Measurements from ENCODE around the gene PRKAA1.

PRKAA1 gene

DNA sequence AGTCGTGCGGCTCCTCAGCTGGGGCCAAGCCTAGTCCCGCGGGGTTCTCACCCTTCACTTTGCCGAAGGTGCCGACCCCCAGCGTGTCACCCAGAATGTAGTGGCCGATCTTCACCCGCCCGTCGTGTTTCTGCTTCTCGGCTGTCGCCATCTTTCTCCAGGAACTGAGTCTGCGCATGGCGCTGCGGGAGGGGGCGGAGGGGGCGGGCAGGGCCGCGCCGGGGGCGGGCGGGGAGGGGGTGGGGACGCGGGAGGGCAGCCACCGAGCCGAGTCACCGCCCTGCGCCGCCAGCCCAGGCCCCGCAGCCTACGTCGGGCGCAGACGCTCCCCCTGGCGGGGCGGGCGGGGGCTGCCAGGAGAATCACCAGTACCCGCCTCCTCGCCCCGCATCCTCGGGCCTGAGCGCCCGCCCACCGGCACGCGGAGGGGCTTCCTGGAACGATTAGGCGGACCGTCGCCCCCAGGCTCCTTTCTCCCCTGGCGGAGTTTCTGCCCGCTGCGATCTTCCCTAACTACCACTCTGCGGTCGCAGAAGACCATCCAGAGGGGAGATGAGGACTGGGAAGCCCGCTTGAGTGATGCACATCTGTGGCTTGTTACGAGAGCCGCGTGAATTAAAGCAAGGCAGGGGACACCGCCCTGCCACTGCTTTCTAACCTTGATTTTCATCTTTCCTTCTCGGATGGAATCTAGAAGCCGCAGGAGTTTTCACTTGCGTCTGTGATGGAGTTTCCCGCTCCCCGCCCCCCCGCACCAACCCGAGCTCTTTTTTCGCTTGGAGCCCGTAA, at the start of gene PRKAA1:
Gene PRKAA1, minus strand, starts transcription at position 363 of the 789 bp plus-strand sequence. Its CDS starts 185 bp downstream, at position 178.
- peak; percentile 66 to 68 for DNase-seq (ENCODE audit: low read depth in 2 of 2)

DNA sequence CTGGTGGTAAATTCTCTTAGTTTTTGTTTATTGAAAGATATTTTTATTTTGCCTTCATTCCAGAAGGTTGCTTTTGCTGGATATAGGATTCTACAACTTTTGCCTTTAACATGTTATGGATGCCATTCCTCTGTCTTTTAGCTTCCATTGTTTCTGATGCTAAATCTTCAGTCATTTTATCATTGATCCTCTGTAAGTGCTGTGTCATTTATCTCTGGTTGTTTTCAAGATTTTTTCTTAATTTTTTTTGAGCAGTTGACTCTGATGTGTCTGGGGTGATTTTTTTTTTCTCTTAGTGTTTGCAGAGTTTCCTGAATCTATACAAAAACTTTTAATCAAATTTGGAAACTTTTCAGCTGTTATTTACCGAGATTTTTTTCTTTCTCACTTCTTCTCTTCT, 49.4 kb upstream of the PRKAA1 start:
- no peak for DNase-seq (ENCODE audit: low read depth in 2 of 2)

DNA sequence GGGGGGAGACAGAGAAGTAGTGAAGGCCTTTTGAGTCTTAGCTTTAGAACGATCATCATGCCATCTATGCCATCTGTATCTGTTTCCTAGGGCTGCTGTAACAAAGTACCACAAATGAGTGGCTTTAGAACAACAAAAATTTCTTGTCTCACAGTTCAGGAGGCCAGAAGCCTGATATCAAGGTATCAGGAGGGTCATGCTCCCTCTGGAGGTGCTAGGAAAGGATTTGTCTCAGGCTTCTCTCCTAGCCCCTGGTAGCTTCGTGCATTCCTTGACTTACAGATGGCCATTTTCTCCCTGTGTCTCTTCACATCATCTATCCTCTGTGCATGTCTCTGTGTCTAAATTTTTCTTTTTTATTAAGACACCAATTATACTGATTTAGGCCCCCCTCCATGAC, 48.2 kb upstream of the PRKAA1 start:
- DNase-seq (ENCODE audit: low read depth in 2 of 2): no peak

DNA sequence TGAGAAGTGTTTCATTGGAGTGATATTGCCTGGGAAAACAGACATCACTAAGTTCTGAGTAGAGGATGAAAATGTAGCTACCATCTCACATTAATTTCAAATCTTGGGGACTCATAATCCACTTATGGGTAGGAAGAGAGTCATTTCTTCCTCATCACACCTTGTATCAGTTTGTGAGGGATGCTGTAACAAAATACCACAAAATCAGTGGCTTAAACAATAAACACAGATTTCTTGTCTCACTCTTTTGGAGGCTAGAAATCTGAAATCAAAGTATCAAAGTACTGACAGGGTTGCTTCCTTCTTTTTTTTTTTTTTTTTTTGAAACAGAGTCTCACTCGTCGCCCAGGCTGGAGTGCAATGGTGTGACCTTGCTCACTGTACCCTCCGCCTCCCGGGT, 46.4 kb upstream of the PRKAA1 start:
- no peak for DNase-seq (ENCODE audit: low read depth in 2 of 2)

DNA sequence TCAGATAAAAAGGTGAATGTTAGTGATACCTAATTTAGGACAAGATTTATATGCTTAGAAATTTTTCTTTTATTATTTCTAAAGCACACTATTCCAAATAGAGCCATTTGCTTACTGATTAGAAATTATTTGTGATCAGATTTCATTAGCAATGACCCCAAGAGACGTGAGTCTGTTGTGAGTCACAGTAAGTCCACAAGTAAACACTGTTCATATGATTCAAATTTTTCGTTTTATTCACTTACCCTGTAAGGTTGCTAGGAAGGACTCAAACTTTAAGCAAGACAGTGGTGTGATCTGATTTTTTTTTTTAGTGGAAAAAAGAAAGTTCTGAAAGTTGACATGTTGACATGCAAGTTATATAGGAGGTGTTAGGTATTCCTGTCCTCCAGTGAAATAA, 44.2 kb upstream of the PRKAA1 start:
- no peak for DNase-seq (ENCODE audit: low read depth in 2 of 2)

DNA sequence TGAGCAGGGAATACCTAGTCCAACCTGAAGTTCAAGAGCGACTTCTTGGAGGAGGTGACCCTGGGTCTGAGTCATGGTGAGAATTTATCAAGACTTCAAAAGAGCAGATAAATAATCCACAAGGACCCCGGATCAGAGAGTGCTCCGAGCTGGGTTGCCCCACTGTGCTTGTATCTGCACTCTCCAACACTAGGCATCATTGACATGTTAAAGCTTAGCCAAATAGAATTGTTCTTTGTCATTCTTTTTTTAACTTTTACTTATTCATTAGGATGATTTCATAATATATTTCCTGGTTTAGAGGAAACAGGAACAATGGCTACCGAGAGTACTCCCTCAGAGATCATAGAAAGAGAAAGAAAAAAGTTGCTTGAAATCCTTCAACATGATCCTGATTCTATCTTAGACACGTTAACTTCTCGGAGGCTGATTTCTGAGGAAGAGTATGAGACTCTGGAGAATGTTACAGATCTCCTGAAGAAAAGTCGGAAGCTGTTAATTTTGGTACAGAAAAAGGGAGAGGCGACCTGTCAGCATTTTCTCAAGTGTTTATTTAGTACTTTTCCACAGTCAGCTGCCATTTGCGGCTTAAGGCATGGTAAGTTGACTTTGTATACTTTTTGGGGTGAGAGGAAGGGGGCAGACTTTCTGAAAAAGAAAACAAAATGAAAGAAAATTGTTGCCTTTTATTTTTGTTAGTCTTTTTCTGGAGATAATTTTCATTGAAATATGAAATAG, 43.1 kb upstream of the PRKAA1 start, which contains the start of gene CARD6:
Gene CARD6, plus strand, starts transcription at position 300 of the 738 bp plus-strand sequence. Its CDS starts 16 bp downstream, at position 316.
- no peak for DNase-seq (ENCODE audit: low read depth in 2 of 2)

DNA sequence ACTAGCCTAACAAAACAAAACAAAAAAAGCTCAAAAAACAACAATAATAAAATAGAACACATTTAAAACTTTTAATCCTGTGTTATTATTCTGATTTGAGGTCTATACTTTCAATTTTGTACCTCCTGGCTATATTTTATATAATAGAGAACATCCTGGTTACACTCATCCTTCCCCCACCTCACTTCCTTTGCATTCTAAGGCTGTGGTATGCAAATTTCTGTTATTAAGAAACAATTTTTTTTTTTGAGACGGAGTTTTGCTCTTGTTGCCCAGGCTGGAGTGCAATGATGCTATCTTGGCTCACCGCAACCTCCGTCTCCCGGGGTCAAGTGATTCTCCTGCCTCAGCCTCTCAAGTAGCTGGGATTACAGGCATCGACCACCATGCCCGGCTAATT, 39.9 kb upstream of the PRKAA1 start:
- no peak for DNase-seq (ENCODE audit: low read depth in 2 of 2)

DNA sequence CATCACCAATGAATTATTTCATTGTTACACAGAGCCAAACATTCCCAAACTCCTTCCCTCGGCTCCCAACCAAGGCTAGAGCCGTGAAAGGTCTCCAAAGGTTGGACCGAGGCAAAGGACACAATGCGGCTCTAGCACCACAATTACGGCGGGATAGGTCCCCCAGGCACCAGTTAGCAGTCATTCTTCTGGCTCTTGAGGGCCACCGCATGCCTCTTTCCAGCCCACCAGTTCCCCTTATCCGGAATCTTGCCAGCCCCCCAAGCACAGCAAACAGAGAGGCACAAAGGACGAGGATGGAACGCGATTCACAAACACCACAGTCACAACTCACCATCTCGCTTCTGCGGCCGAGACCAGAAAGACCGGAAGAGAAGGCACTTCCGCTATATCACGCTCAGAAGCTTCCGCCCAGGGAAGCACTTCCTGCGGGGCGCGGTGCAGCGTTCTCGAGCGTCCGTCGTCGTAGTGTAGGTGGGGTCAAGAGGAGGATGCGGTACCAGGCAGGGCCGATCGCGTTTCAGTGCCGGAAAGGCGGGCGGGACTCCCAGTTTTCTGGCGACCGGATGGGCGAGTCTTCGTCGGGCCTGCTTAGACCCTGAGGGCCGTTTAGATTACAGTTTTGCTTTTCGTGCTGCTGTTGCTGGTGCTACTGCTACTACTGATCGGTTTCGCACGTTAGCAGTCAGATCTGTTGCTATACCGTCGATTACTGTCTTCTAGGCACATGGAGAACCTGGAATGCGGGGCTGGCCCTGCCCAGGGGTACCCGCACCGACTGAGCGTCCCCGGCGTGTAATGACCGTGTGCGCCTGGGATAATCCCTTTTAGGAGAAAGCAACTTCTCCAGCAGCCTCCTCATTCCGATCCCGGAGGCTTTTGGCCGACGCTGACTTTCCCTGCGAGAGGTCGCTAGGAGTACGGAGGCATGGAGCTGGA, 36.9 kb upstream of the PRKAA1 start, which contains the start of gene RPL37:
Gene RPL37, minus strand, starts transcription at position 374 of the 939 bp plus-strand sequence. Its CDS starts 37 bp downstream, at position 337.
- DNase-seq (ENCODE audit: low read depth in 2 of 2): peak; percentile 93

DNA sequence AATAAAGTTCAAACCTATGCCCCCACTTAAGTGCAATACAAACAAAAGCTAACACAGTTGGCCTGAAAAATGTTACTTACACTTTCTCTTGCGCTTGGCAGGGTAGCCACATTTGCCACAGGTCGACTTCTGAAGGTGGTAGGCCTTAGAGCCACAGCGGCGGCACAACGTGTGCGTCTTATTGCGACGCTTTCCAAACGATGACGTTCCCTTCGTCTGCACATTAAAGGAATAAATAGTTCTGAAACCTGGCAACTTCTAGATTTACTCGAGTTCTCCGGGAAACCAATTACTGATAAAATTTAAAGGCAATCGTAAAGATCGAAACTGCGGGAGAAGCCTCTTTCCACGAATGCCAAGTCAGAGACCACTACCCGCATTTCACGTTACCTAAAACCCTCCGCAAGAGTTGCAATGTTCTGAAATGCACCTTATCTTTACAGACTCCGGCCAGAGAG, 36.2 kb upstream of the PRKAA1 start:
- no peak for DNase-seq (ENCODE audit: low read depth in 2 of 2)

DNA sequence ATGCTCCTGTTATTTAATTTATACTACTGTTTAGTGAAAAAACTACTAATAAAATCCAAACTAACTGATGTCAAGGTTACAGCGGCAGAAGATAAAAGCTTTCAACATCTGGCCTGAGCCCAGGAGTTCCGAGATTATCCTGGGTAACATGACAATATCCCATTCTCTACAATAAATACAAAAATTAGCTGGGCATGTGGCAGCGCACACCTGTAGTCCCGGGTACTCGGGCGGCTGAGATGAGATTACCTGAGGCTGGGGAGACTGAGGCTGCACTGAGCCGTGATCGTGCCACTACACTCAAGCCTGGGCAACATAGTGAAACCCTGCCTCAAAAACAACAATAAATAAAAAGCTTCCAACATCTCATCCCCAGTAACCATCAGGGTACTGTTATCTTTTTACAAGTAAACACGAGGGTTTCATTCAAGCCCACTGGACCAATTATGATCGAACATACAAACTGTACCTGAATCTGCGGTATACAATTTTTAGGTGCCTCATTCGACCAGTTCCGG, 35.6 kb upstream of the PRKAA1 start:
- DNase-seq (ENCODE audit: low read depth in 2 of 2): no peak

DNA sequence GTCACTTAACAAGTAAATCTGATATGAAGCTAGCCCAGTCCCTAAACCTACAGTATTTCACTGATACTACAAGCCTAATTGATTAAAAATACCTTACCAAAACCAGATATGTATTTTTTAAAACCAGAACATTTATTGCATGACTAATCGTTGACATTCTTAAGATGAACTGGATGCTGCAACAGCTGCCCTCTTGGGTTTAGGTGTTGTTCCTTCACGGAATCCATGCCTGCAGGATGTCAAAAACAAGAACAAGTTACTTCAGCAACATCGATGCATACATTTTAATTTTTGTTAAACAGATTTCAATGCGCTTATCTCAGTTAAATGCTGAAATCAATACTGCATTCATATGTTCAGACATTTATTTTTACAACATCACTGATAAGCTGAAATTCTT, 34.2 kb upstream of the PRKAA1 start:
- DNase-seq (ENCODE audit: low read depth in 2 of 2): no peak

DNA sequence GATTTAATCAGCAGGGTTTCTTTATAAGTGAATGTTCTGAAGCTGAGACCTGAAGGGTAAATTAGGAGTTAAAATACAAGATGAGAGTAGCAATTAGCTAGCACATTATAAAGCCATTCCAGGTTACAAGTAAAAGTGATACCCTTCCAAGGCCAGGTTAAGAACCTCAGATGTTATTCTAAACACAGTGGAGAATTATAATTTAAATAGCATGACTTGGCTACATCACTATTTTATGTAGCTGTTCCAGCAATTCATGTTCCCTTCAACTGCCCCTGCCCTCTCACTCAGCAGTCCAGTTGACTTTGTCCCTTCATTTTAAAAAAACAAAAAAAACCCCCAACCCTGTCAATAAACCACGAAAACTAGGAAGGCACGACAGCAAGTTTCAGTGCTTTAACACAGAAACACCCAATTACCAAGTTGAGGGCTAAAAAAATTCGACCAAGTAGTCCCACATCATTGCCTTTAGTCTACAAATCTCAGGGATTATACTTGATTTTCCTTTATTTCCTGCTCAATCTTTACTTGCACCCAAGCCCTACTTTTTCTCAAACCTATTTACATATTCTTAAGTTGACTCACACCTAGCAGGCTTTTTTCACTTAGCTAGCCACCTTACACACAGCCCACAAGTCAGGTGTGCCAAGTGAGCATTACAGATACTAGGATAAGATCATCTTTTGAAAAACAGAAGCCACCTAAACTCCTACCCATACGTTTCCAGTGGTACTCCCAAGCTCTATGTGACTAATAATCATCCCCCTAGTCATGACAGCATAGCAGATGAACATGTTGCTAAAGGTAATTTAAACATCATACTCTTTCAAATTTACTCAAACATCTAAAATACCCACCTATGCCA, 33.4 kb upstream of the PRKAA1 start:
- DNase-seq (ENCODE audit: low read depth in 2 of 2): no peak

DNA sequence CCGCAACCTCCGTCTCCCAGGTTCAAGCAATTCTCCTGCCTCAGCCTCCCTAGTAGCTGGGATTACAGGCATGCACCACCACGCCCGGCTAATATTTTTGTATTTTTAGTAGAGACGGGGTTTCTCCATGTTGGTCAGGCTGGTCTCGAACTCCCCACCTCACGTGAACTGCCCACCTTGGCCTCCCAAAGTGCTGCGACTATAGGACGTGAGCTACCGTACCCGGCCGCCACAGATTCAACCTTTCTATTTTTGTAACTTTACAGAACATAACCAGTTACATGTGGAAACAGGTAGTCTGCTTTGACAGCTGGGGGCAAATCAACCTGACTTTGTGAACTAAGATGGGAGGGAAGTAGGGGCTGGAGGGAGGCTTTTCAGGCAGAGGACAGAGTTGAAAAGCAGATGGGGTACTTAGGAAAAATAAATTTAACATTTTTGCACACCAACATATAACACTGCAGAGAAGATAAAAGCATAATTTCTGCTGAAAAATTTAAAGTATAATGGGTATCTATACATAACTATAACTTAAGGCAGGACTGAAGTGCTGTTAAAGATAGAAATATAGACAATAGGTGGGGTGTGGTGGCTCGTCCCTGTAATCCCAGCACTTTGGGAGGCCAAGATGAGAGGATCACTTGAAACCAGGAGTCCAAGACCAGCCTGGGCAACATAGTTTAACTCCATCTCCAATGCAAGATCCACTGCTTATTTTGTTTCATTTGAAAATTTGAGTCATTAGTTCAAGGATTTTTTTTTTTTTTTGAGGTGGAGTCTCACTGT, 31.8 kb upstream of the PRKAA1 start:
- no peak for DNase-seq (ENCODE audit: low read depth in 2 of 2)

DNA sequence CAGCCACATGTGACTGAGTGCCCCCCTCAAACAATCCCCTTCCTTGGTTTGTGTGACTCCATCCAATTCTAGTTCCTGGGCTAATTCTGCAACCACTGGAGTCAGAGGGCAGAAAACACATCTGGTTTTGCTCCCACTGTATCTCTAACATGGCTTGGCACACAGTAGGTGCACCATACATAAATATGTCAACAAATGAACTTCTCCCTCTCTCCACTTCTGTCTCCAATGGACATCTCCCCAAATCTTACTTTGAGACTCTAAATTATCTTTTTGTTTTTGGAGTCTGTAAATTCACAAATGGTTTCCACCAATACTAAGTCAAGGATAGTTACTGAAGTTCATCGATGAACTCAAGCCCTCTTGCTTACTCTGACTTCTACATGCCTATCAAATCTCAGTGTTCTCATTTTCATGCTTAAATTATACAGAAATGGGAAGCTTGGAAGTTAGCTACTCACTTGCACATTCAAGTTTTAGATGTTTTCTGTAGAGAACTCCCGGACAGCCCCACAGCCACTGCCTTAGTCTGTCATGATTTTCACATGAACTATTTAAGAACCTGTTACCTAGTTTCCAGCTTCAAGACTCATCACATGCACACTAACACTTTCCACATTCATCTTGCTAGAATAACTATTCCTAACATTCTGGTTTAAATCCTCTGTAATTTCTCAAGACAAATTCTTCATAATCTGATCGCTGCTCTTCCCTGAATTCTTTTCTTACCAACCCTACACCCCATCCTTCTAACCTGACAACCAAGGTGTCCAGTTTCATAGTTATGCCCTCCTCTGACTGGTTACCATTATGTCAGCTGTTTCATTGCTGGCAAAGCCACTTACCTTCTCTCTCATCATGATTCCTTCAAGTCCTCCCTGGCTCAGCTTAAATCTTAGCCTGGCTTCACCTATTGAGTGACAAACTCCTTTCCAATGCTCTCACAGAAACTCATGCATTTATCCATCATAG, 30.8 kb upstream of the PRKAA1 start:
- no peak for DNase-seq (ENCODE audit: low read depth in 2 of 2)

DNA sequence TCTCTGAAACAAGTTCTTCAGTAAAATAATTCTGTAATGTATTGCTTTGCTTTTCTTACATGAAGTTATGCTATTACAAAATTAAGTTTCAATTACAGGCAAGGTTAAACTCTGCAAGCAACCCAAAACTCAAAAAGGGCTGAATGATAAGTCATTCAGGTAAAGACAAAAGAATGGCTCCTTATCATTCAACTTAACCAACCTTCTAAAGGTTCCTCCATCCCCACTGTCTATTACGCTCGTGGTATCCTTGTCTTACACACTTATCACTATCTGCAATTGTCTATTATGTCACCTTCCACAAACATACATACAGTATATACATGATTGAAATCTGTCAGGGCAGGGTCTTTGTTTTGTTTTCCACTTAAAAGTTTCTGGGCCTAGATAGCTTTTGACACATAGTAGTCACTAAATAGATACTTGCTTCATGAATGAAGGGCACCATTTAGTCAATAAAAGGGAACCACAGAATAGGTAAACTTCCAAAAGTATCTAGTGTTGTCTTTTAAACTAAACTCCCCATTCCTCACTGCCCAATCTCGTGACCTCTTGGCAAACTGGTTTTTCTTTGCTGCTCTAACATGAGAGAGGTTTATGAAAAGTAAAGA, 30.0 kb upstream of the PRKAA1 start:
- no peak for DNase-seq (ENCODE audit: low read depth in 2 of 2)

DNA sequence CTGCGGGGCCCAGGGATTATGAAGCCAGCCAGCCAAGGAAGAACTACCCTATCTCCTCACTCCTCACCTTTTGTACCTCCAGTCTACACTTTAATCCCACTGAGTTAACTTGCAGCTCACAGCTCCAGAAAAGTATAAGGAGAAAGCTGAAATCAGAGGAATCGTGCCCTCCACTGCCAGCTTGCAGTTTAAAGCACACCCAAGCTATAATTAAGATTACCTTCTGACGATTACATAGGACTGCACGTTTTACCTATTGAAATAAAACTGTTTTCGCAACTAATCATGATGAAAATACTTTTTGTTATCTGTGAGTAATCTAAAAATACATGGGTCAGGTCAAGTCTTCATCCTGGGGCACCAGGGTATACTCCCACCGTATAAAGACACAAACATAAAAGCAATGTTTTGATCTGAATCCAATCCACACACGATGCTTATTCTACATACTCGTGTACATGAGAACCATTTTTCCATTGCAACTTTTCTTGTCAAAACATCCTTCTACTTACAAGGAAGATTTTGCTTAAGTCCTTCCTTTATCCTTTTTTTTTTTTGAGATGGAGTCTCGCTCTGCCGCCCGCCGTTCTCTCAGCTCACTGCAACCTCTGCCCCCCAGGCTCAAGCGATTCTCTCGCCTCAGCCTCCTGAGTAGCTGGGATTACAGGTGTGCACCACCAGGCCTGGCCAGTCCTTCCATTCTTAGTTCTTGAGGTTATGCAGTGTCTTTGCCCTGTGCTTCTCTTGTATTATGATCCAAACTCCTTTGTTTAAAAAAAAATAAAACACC, 29.2 kb upstream of the PRKAA1 start:
- DNase-seq (ENCODE audit: low read depth in 2 of 2): no peak

DNA sequence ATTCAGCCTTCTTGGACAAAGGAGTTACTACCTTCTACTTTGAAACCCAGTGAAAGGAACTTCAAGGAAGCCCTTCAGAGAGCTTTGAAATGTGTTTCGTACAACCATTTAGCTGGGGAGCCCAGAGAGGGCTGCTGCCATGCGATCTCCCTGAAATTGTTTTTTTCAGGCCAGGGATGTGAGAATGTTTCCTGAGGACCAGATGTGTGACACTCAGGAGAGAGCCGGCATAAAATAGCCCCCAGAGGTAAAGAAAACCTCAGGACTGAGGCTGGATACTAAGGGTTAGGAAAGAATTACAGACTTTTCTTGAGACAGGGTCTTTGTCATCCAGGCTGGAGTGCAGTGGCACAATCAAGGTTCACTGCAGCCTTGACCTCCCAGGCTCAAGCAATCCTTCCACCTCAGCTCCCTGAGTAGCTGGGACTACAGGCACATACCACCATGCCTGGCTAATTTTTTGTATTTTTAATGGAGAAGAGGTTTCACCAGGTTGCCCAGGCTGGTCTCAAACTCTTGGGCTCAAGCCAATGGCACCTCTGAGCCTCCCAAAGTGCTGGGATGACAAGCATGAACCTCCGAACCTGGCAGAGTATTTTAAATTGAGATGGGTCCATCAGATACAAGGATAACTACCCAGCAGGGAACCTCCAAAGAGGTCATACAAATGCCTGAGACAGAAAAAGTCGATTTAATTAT, 28.5 kb upstream of the PRKAA1 start:
- no peak for DNase-seq (ENCODE audit: low read depth in 2 of 2)
